Measurements from ENCODE around the gene TLL2.

Gene TLL2

DNA sequence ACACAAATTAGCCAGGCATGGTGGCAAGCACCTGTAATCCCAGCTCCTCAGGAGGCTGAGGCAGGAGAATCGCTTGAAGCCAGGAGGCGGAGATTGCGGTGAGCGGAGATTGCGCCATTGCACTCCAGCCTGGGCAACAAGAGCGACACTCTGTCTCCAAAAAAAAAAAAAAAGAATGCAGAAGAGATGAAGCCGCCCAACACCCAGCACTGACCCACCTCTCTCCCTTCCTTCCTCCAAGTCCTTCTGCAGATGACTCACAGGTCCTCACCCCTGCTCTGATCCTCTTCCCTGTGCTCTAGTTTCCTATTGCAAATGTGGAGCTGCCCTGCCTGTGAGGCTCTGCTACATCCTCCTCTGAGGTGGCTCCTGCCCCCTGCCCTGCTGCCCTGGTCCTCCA, 132.9 kb downstream of the TLL2 start:
- DNase-seq: no peak

- DNase-seq: no peak
These were observed 134.0 kb downstream of the TLL2 start for GRCh38 chr10:96379758-96380157.

DNA sequence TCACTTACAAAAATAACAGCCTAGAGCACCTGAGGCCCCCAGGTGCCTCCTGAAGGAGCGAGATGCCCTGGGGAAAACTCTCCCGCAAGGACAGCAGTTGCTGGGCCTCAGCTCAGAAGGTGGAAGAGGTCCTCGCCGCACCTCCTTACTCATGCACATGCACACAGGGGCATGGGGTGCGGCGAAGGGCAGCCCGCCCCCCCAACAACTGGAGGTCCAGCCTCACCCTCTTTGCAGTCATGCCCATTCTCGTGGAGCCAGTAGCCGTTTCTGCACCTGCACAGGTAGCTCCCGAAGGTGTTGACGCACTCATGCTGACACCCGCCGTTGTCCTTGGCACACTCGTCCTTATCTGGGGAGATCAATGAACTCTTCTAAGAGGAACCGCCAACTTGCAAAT, 135.0 kb downstream of the TLL2 start:
- DNase-seq: no peak

DNA sequence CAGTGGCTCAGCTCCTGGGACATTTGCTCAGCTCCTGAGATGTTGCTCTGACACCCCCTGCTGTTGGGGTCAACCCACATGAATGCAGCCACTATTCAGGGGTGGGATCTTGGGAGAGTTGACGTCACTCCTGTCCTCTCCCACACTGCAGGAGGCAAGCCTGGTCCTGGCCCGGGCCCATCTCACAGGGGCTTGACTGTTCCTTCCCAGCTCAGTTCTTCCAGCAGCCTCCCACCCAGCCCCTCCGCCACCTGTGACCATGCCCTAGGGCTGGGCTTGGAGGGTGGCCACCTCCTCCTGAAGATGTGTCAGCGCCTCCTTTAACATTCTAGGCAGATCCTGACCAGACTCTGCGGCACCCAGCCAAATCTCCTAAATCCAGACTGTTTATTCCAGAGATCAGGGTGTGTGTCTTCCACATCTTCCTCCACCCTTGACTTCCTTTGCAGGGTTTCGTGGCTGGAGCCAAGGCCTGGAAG, 135.9 kb downstream of the TLL2 start:
- DNase-seq: no peak

DNA sequence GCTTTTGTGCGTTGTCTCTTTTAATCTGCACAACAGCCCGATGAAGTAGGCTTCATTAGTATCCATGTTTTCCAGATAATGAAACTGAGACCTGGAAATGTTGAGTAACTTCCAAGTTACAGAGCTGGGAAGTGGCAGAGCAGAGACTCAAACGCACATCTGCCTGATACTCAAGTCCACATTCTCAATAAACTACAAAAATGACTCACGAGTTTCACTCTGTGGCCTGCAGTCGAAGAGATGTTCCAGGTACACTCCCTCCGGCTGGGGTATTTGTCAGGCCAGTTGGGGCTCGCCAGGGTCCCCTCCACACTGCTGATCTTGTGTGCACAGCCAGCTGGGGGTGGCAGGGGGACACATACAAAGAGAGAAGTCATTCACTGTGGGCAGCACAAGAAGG, 137.2 kb downstream of the TLL2 start:
- DNase-seq: no peak

GRCh38 chr10:96374985-96375830, 138.5 kb downstream of the TLL2 start:
- peak; percentile 83 for DNase-seq

DNA sequence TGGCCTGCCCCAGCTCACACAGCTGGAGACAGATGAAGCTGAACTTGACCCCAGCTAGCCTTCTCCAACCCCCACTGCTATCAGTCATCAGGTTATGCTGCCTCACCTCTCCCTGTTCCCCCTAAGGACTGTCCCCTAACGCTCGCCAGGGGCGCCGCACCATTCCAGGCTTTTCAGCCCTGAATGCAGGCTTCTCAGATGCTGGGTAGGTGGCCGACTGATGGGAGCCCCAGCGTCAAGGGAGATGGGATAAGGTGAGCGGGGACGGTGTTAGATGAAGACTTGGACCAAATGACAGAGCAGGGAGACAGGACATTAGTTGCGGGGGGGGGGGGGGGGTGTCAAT, 139.1 kb downstream of the TLL2 start:
- DNase-seq: no peak

GRCh38 chr10:96374004-96374403, 139.7 kb downstream of the TLL2 start:
- no peak for DNase-seq

GRCh38 chr10:96371356-96371755, 142.4 kb downstream of the TLL2 start:
- DNase-seq: no peak

- no peak for DNase-seq
These were observed 143.1 kb downstream of the TLL2 start for GRCh38 chr10:96370584-96371157.

GRCh38 chr10:96369890-96370583, 143.7 kb downstream of the TLL2 start:
- DNase-seq: no peak

- no peak for DNase-seq
These were observed 144.8 kb downstream of the TLL2 start for GRCh38 chr10:96368971-96369370.

- no peak for DNase-seq
These were observed 146.3 kb downstream of the TLL2 start for GRCh38 chr10:96367470-96367869.

GRCh38 chr10:96366508-96366907, 147.2 kb downstream of the TLL2 start:
- no peak for DNase-seq

DNA sequence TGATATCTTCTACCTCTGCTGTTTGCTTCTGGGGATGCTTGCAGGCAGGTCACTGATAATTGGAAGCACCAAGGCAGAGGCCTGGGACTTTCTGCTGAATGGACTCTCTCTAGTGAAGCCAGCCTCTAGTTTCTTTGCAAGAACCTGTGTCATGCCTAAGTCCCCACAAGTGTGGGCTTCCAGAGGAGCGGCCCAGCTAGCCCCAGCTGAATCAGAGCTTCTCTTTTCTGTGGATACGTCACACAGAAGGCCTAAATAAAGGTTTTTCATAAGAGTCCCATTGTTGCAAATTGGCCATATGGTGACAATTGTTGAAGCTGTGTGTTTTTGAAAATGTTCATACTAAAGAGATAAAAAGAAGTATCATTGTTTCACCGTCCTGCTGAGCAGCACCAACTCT, 148.2 kb downstream of the TLL2 start:
- no peak for DNase-seq

DNA sequence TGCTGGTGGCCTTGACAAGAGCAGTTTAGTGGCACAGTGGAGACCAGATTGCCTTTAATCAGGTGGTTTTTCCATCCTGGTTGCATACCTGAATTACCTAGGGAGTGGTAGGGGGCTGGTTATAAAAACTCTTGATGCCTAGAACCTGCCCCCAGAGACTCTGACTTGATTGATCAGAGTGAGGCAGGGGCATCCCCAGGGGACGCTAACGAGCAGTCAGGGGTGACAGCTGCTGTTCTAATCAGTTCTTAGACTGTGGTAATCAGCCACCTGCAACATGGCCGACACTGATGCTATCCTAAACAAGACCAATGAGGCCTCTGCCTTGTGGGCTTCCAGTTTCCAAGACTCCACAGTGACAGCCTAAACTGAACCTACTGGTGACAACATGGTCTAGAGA, 153.0 kb downstream of the TLL2 start:
- no peak for DNase-seq

DNA sequence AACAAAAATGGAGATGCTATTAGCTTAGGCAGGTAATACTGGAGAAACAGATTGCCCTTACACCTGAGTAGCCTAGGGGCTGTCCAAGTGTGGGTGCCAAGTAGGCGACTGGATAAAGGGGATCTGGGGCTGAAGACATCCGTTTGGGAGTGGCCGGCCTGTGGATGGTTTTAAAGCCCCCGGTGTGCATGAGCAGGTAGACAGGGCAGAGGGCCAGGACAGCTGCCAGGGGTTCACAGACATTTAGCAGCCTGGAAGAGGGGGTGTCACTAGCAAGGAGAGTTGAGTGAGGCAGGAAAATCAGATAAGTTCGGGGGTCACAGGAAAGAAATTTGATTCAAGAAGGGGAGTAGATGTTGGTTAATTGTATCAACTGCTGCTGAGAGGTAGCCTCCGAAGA, 153.4 kb downstream of the TLL2 start:
- DNase-seq: no peak

GRCh38 chr10:96359616-96360015, 154.1 kb downstream of the TLL2 start:
- no peak for DNase-seq

DNA sequence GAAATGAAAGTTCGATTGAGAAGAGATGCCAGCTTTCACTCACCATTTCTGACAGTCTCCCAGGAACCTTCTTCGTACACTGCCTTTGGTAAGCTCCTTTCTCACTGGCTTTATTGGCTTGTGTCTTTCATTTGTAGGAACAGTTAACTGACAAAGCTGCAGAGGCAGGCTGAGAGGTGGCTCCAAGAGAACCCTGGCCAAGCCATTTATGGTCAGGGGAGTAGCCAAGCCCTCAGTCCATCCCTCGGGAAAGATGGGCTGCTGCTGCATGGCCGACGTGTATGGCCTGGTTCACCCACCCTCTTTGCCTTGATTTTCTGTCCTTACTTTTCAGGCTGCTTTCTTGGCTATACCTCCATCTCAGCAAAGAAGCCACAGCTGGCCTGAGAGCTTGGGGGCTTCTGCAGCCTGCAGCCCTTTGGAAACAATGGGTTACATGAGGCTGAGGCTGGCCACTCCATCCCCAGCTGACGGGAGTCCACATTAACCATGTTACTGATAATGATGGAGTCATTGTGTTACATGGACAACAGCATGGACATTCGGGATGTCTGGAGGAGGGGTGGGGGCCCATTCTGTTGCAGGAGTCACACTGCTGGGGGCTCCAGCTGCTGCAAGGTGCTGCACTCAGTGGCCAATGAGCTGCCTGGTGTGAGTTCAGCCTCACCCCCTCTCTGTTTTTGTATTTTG, 154.7 kb downstream of the TLL2 start, which contains the start of gene OPALIN:
Gene OPALIN (minus strand): TSS at position 152 of the 690 bp plus-strand sequence. CDS start 106 bp downstream, at position 46.
- DNase-seq: no peak

- no peak for DNase-seq
These were observed 156.6 kb downstream of the TLL2 start for GRCh38 chr10:96357038-96357620.

DNA sequence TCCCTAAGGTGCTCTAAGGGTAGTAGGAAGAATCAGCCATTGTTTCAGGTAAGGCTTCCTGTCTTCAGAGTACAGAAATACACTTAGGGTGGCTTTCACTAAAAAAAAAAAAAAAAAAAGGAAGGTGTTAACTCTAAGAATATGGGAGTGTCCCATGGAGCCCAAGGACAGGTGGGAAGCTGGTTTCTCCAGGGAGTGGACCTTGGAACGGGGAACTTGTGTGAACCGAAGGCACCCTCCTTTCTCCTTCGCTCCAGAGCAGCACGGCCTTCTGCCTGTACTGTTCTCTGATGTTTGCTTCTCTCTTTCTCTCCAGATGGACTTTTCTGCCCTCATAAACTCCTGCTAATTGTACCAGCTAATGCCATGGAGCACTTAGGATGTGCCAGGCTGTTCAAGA, 161.1 kb downstream of the TLL2 start:
- DNase-seq: no peak

DNA sequence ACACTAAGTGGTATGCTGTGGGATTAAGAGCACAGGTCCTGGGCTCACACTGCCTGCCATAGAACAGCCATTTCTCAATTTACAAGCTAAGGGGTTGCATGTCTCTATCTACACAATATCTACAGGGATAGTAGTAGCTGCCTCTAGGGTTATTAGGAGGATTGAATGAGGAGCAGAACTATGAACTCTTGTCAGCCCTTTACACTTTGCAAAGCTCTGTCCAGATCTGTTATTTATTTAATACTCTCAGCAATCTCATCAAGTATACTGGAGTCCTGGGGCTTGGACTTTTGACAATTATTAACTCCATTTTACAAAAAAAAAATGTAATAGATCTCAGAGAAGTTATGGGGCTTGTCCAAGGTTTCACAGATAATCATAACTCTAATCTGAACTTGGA, 161.7 kb downstream of the TLL2 start:
- no peak for DNase-seq

DNA sequence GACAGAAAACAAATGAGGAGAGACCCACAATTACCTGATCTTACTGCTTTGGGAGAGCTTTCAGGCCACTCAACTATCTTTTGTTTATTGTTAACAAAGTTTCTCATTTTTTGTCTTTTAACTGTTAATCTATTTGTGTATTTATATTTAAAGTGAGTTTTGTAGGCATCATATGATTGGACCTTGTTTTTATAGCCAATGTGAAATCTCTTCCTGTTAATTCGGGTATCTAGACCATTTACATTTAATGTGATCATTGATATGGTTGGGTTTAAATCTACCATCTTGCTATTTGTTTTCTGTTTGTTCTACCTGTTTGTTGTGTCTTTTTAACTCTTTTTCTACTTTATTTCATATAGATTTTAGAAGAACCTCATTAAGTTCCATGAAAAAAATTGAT, 167.4 kb downstream of the TLL2 start:
- DNase-seq: no peak

Data from amniotic stem cell (primary cell).